ENCODE data around the gene ZBTB25. TPM values are rescaled to one million over a fixed set of nuclear protein-coding genes. Genes with fewer than 3 reads are reported as not detected.

The ZBTB25 gene
- total RNA-seq, 1 experiment from 2014 or later, result 10.0 TPM

DNA sequence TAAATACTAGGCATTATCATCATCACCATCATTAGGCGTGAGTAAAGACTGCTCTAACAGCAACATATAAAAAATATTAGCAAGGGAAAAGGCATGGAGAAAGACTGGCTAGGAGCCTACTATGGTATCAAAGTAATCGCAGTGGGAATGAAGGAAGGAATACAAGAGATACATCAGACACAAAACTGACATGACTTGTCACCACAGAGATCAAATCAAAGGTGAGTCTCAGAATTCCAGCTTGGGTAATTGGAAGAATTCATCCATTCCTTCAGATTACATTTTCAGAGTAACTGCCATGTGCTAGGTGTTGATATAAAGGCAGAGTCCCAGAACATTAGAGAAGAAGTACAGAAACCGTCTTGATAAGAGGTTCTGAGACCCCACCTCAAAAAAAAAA lies 10.2 kb downstream of the ZBTB25 start:
- H3K27ac Mint-ChIP-seq (ENCODE audit: unreplicated experiment), result no peak overlapping the region
- H3K9me3 Mint-ChIP-seq (ENCODE audit: unreplicated experiment), result no peaks in the 10 kb centered on the region
- H3K27me3 ChIP-seq (replicated peaks; ENCODE audit: control insufficient read depth, insufficient read depth, low read length), result no peaks in the 10 kb centered on the region
- H3K36me3 Mint-ChIP-seq (ENCODE audit: insufficient read depth, unreplicated experiment), result peaks cover 11% of the 10 kb centered on the region
- CTCF ChIA-PET, result no interaction called here
- intact Hi-C loops (cut with micrococcal nuclease; ENCODE audit: unreplicated experiment), result no loop called here
- DNase-seq, result no peak
- no peaks in the 10 kb centered on the region for H3K4me1 ChIP-seq
- no peak overlapping the region for H3K4me3 ChIP-seq (ENCODE audit: low read depth, low read length)
- H3K4me3 Mint-ChIP-seq (ENCODE audit: unreplicated experiment), result no peak overlapping the region
- H3K9me3 ChIP-seq, result no peaks in the 10 kb centered on the region
- BruUV-seq (replicated peaks), result no TSS peak
- H3K4me1 Mint-ChIP-seq (ENCODE audit: low read depth, unreplicated experiment), result no peaks in the 10 kb centered on the region
- POLR2A ChIA-PET, result no interaction called here
- no peaks in the 10 kb centered on the region for H3K27me3 Mint-ChIP-seq (ENCODE audit: insufficient read depth, unreplicated experiment)
- no peaks in the 10 kb centered on the region for H3K36me3 ChIP-seq (ENCODE audit: control insufficient read depth, insufficient read depth, low read length)
- TF ChIP-seq, protein P1, sequence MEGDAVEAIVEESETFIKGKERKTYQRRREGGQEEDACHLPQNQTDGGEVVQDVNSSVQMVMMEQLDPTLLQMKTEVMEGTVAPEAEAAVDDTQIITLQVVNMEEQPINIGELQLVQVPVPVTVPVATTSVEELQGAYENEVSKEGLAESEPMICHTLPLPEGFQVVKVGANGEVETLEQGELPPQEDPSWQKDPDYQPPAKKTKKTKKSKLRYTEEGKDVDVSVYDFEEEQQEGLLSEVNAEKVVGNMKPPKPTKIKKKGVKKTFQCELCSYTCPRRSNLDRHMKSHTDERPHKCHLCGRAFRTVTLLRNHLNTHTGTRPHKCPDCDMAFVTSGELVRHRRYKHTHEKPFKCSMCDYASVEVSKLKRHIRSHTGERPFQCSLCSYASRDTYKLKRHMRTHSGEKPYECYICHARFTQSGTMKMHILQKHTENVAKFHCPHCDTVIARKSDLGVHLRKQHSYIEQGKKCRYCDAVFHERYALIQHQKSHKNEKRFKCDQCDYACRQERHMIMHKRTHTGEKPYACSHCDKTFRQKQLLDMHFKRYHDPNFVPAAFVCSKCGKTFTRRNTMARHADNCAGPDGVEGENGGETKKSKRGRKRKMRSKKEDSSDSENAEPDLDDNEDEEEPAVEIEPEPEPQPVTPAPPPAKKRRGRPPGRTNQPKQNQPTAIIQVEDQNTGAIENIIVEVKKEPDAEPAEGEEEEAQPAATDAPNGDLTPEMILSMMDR (IDR thresholded peaks at IDR 0.05; ENCODE audit: insufficient read depth in 1 of 2, low read depth in 1 of 2, low read length in 1 of 2, severe bottlenecking in 1 of 2, unreplicated experiment in 1 of 2), result no peak

DNA sequence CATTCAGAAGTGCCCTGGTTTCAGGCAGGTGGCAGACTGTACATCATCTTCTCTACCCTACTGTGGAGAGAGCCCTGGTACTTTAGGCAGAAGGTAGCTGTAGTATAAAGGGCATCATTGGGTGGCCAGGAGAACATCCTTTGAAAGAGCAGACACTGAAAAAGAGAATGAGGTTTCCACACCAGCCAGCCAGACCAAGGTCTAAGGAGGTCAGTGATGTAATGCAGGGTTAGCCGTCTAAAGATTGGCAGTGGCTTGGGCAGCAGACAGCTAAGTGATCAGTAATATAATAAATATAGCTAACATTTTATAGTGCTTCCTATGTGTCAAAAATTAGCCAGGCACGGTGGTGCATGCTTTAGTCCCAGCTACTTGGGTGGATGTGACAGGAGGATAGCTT lies 12.0 kb downstream of the ZBTB25 start:
- Histone ChIP-seq H3K27me3 (replicated peaks; ENCODE audit: control insufficient read depth, insufficient read depth, low read length) (no peaks in the 10 kb centered on the region), H3K36me3 (ENCODE audit: control insufficient read depth, insufficient read depth, low read length) (no peaks in the 10 kb centered on the region), H3K4me3 (ENCODE audit: low read depth, low read length) (no peak overlapping the region), H3K9me3 (no peaks in the 10 kb centered on the region), H3K4me1 (no peaks in the 10 kb centered on the region)
- Mint-ChIP-seq H3K27me3 (ENCODE audit: insufficient read depth, unreplicated experiment) (no peaks in the 10 kb centered on the region), H3K36me3 (ENCODE audit: insufficient read depth, unreplicated experiment) (peaks cover 25% of the 10 kb centered on the region), H3K9me3 (ENCODE audit: unreplicated experiment) (no peaks in the 10 kb centered on the region), H3K4me1 (ENCODE audit: low read depth, unreplicated experiment) (no peaks in the 10 kb centered on the region), H3K27ac (ENCODE audit: unreplicated experiment) (no peak overlapping the region), H3K4me3 (ENCODE audit: unreplicated experiment) (no peak overlapping the region)
- TF ChIP-seq, protein P1 (IDR thresholded peaks at IDR 0.05; ENCODE audit: insufficient read depth in 1 of 2, low read depth in 1 of 2, low read length in 1 of 2, severe bottlenecking in 1 of 2, unreplicated experiment in 1 of 2), result no peak
- BruUV-seq (replicated peaks), result no TSS peak
- CTCF ChIA-PET, result interaction anchor here (0.7 kb wide), 1 partner anchor 267 kb away, joined by 6 read pairs; no protein-coding TSS in a partner anchor
- POLR2A ChIA-PET, result interaction anchor here (0.5 kb wide), 1 partner anchor 104 kb away, joined by 4 read pairs; the partner anchor contains the start of gene MTHFD1
- no peak for DNase-seq
- intact Hi-C loops (cut with micrococcal nuclease; ENCODE audit: unreplicated experiment), result no loop called here

DNA sequence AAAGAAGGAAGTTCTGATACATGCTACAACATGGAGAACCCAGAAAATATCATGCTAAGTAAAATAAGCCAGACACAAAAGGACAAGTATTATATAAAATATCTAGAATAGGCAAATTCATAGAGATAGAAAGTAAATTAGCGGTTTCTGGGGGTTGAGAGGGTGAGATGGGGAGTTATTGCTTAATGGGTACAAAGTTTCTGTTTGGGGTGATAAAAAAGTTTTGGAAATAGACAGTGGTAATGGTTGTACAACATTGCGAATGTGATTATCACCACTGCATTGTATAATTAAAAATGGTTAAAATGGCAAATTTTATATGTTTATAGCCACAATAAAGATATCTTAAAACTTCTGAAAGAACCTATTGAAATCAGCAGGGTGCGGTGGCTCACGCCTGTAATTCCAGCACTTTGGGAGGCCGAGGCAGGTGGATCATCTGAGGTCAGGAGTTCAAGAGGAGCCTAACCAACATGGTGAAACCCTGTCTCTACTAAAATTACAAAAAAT lies 15.0 kb downstream of the ZBTB25 start:
- H3K9me3 Mint-ChIP-seq (ENCODE audit: unreplicated experiment), result no peaks in the 10 kb centered on the region
- BruUV-seq (replicated peaks), result no TSS peak
- CTCF ChIA-PET, result interaction anchor here (0.7 kb wide), 1 partner anchor 259 kb away, joined by 3 read pairs; no protein-coding TSS in a partner anchor

More for the DNA sequence above, 15.0 kb downstream of the ZBTB25 start:
- no peak overlapping the region for H3K4me3 Mint-ChIP-seq (ENCODE audit: unreplicated experiment)
- no peak overlapping the region for H3K27ac Mint-ChIP-seq (ENCODE audit: unreplicated experiment)
- H3K4me3 ChIP-seq (ENCODE audit: low read depth, low read length), result no peak overlapping the region
- no peaks in the 10 kb centered on the region for H3K9me3 ChIP-seq
- no peaks in the 10 kb centered on the region for H3K27me3 Mint-ChIP-seq (ENCODE audit: insufficient read depth, unreplicated experiment)
- H3K36me3 Mint-ChIP-seq (ENCODE audit: insufficient read depth, unreplicated experiment), result peaks cover 25% of the 10 kb centered on the region
- no peaks in the 10 kb centered on the region for H3K4me1 ChIP-seq
- H3K4me1 Mint-ChIP-seq (ENCODE audit: low read depth, unreplicated experiment), result no peaks in the 10 kb centered on the region
- intact Hi-C loops (cut with micrococcal nuclease; ENCODE audit: unreplicated experiment), result no loop called here
- TF ChIP-seq, protein P1 (IDR thresholded peaks at IDR 0.05; ENCODE audit: insufficient read depth in 1 of 2, low read depth in 1 of 2, low read length in 1 of 2, severe bottlenecking in 1 of 2, unreplicated experiment in 1 of 2), result no peak
- no peaks in the 10 kb centered on the region for H3K27me3 ChIP-seq (replicated peaks; ENCODE audit: control insufficient read depth, insufficient read depth, low read length)
- H3K36me3 ChIP-seq (ENCODE audit: control insufficient read depth, insufficient read depth, low read length), result no peaks in the 10 kb centered on the region
- POLR2A ChIA-PET, result no interaction called here
- no peak for DNase-seq

Data from Caco-2 (cell line).